Endothelial cell of umbilical vein (primary cell): ENCODE results near the gene TMEM209. TPM values are rescaled to one million over a fixed set of nuclear protein-coding genes. Genes with fewer than 3 reads are reported as not detected.

Source experiments
- BruUV-seq: library from RNA; stranded (reverse); fragments of 400-500 nt; replicated peaks from 2 replicates; lab custom pipeline; 2021; lab: Mats Ljungman, UMichigan
- CTCF ChIA-PET: fragments of 300-600, 350-600 bp; sonication (Branson Sonifier 250); formaldehyde crosslinking; loops from one replicate; lab custom pipeline; 2021; ENCODE audit warnings: antibody characterized with exemption, inconsistent platforms; lab: Charles Lee
- POLR2A ChIA-PET: fragments of 300-600, 350-600 bp; sonication (Branson Sonifier 250); formaldehyde crosslinking; loops from one replicate; lab custom pipeline; 2021; ENCODE audit warnings: antibody characterized with exemption, inconsistent platforms; lab: Charles Lee
- DNase-seq: peaks from one replicate; pipeline ENCODE4 v3.0.0-alpha.2; 2011; ENCODE audit warnings: low read depth, low spot score
- FAIRE-seq: peaks from 2 replicates; lab custom pipeline; 2011; peaks lifted over from hg19 to GRCh38; lab: Jason Lieb, UNC
- H2AFZ ChIP-seq: 2 replicates; pipeline ENCODE4 v1.6.0; 2012; ENCODE audit warnings: low read depth, low read length, control low read depth, inconsistent platforms
- H3K27ac ChIP-seq: 2 replicates; pipeline ENCODE4 v1.5.1; 2011; ENCODE audit warnings: low read depth, mild to moderate bottlenecking, control low read depth, low read length, moderate library complexity; ENCODE audit not compliant: insufficient read depth
- H3K27me3 ChIP-seq, 2 experiments: 2 replicates each; pipeline versions ENCODE4 v1.6.0 to v1.6.1; 2011; ENCODE audit warnings: low read length in 2 of 2, mixed read lengths in 1 of 2; ENCODE audit not compliant: control insufficient read depth in 2 of 2, insufficient read depth in 2 of 2
- H3K36me3 ChIP-seq, 2 experiments: 2 replicates in 1 of 2; 3 replicates in 1 of 2; pipeline ENCODE4 v1.5.1; 2011; ENCODE audit warnings: low read length in 2 of 2, mild to moderate bottlenecking in 1 of 2, moderate library complexity in 1 of 2; ENCODE audit not compliant: control insufficient read depth in 2 of 2, insufficient read depth in 2 of 2; ENCODE audit errors: extremely low read depth in 1 of 2
- H3K4me1 ChIP-seq: 3 replicates; pipeline ENCODE4 v1.5.1; 2011; ENCODE audit warnings: mild to moderate bottlenecking, low read length; ENCODE audit not compliant: control insufficient read depth, insufficient read depth; ENCODE audit errors: extremely low read depth
- H3K4me2 ChIP-seq: 2 replicates; pipeline ENCODE4 v1.6.1; 2011; ENCODE audit warnings: low read length, control low read depth, mixed read lengths; ENCODE audit not compliant: insufficient read depth
- H3K4me3 ChIP-seq, 3 experiments: fragments of 200-600 bp in 1 of 3; sonication (generic), shearing (Covaris generic) in 1 of 3; replicated peaks in 1 of 3; 2 replicates each; pipeline ENCODE4 v1.5.1; 2011 to 2016; ENCODE audit warnings: control low read depth in 3 of 3, low read length in 3 of 3, mild to moderate bottlenecking in 2 of 3, inconsistent platforms in 1 of 3, low read depth in 1 of 3, moderate library complexity in 1 of 3; ENCODE audit not compliant: insufficient read depth in 1 of 3
- H3K79me2 ChIP-seq: 2 replicates; pipeline ENCODE4 v1.6.0; 2012; ENCODE audit warnings: low read length, inconsistent platforms; ENCODE audit not compliant: control insufficient read depth, insufficient read depth
- H3K9ac ChIP-seq: replicated peaks from 2 replicates; pipeline ENCODE3; 2011; ENCODE audit warnings: low read length, control low read depth; ENCODE audit not compliant: insufficient read depth; ENCODE audit errors: extremely low read depth
- H3K9me1 ChIP-seq: replicated peaks from 3 replicates; pipeline ENCODE4 v1.6.0; 2011; ENCODE audit warnings: mild to moderate bottlenecking, low read length; ENCODE audit not compliant: control insufficient read depth, insufficient read depth; ENCODE audit errors: extremely low read depth
- H3K9me3 ChIP-seq: replicated peaks from 2 replicates; pipeline ENCODE4 v1.5.1; 2012; ENCODE audit warnings: low read length, inconsistent platforms; ENCODE audit not compliant: control insufficient read depth, insufficient read depth
- H4K20me1 ChIP-seq: replicated peaks from 2 replicates; pipeline ENCODE3; 2011; ENCODE audit warnings: mild to moderate bottlenecking, low read length; ENCODE audit not compliant: control insufficient read depth, insufficient read depth; ENCODE audit errors: extremely low read depth
- EZH2 ChIP-seq: IDR thresholded peaks from 2 replicates; pipeline ENCODE4 v1.6.1; 2012; ENCODE audit warnings: borderline replicate concordance, low read depth, mild to moderate bottlenecking, moderate library complexity, low read length, inconsistent platforms; ENCODE audit not compliant: severe bottlenecking
- FOS ChIP-seq: IDR thresholded peaks from 2 replicates; pipeline ENCODE4 v1.6.1; 2011; ENCODE audit warnings: mild to moderate bottlenecking, low read length, moderate library complexity, borderline replicate concordance; ENCODE audit not compliant: insufficient read depth
- GATA2 ChIP-seq: IDR thresholded peaks from 2 replicates; pipeline ENCODE4 v1.7.0; 2011; ENCODE audit warnings: low read depth, mild to moderate bottlenecking, moderate library complexity, mixed read lengths, low read length; ENCODE audit not compliant: insufficient read length, insufficient read depth
- JUN ChIP-seq: IDR thresholded peaks from 2 replicates; pipeline ENCODE4 v1.6.1; 2011; ENCODE audit warnings: borderline replicate concordance, low read depth; ENCODE audit not compliant: insufficient read length, insufficient read depth
- MYC ChIP-seq: IDR thresholded peaks from one replicate; pipeline ENCODE4 v1.6.1; 2011; ENCODE audit warnings: mild to moderate bottlenecking, low read depth, low read length
- POLR2A ChIP-seq: IDR thresholded peaks from 2 replicates; pipeline ENCODE4 v1.6.1; 2012; ENCODE audit warnings: low read depth, mild to moderate bottlenecking, control low read depth, low read length
- POLR2AphosphoS5 ChIP-seq: IDR thresholded peaks from 2 replicates; pipeline ENCODE4 v1.6.1; 2012; ENCODE audit warnings: low read depth, mild to moderate bottlenecking, control low read depth, low read length, moderate library complexity; ENCODE audit not compliant: insufficient read depth
- dilution Hi-C: fragments of 300-500 bp; cut with MboI; formaldehyde crosslinking; loops from one replicate; pipeline ENCODE4 v1.15.0; 2019; ENCODE audit warnings: low sequenced_read_pairs; ENCODE audit not compliant: extremely low pct_ligation_motif_present
- intact Hi-C: fragments of 100-400 bp; cut with micrococcal nuclease; formaldehyde crosslinking; loops from one replicate; pipeline ENCODE4 v1.10.0; 2022
- polyA plus RNA-seq, 4 experiments: library from polyadenylated mRNA; depleted of rRNA in 3 of 4; stranded (reverse) in 3 of 4; unstranded in 1 of 4; fragments of >200 nt; gene quantifications; 2 replicates each; pipeline versions ENCODE4 v1.2.1 to v1.2.3, GENCODE V29; 2011 to 2012; ENCODE audit warnings: missing spikeins in 1 of 4
- total RNA-seq: library from RNA; stranded (reverse); gene quantifications from 2 replicates; pipeline ENCODE4 v1.2.3, GENCODE V29; 2021
- TF ChIP-seq, protein P1 (sequence below), 2 donors: IDR thresholded peaks; 1 replicate in 1 of 2; 2 replicates in 1 of 2; pipeline ENCODE4 v1.5.1; 2011; ENCODE audit warnings: low read length in 2 of 2, mild to moderate bottlenecking in 2 of 2, moderate library complexity in 2 of 2, control low read depth in 1 of 2, inconsistent platforms in 1 of 2, low read depth in 1 of 2; ENCODE audit not compliant: insufficient read depth in 1 of 2; ENCODE audit errors: extremely low read depth in 1 of 2
- TF ChIP-seq, protein P2 (sequence below): IDR thresholded peaks from 2 replicates; pipeline ENCODE4 v1.6.1; 2011; ENCODE audit not compliant: insufficient read depth, insufficient read length

Gene TMEM209
- total and polyA plus RNA-seq, 2 donors (not counting 3 experiments of a cell fraction or from before 2014, with no cell fraction given), result 13.0 to 16.6 TPM

DNA sequence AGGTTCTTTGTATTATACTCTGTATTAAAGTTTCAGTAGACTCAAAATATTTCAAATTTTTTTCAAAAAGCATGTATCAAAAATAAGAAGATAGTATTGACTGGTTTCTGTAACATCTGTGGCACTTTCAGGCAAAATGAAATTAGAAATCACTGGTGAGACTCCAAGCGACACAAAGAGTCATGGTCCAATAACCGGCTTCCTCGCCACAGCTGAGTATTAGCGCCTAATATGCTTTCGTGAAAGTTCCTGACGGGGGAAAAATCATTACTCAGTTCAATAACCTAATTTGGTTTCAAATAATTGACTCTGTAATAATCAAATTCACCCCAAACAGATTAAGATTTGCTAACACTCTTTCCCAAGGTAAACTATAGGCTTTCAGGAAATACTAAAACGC lies 13.4 kb downstream of the TMEM209 start:
- H3K36me3 ChIP-seq, result no peaks in the 10 kb centered on the region
- H3K4me3 ChIP-seq, result no peak overlapping the region
- POLR2A ChIA-PET, result no interaction called here
- dilution Hi-C loops, result no loop called here
- no peak overlapping the region for H3K4me2 ChIP-seq
- H3K27me3 ChIP-seq, result no peaks in the 10 kb centered on the region
- no peak overlapping the region for H3K27ac ChIP-seq
- H2AFZ ChIP-seq, result no peak overlapping the region
- H4K20me1 ChIP-seq, result no peaks in the 10 kb centered on the region
- TF ChIP-seq GATA2, result no peak
- no peak for TF ChIP-seq JUN
- no peak for TF ChIP-seq EZH2
- TF ChIP-seq, protein P1, sequence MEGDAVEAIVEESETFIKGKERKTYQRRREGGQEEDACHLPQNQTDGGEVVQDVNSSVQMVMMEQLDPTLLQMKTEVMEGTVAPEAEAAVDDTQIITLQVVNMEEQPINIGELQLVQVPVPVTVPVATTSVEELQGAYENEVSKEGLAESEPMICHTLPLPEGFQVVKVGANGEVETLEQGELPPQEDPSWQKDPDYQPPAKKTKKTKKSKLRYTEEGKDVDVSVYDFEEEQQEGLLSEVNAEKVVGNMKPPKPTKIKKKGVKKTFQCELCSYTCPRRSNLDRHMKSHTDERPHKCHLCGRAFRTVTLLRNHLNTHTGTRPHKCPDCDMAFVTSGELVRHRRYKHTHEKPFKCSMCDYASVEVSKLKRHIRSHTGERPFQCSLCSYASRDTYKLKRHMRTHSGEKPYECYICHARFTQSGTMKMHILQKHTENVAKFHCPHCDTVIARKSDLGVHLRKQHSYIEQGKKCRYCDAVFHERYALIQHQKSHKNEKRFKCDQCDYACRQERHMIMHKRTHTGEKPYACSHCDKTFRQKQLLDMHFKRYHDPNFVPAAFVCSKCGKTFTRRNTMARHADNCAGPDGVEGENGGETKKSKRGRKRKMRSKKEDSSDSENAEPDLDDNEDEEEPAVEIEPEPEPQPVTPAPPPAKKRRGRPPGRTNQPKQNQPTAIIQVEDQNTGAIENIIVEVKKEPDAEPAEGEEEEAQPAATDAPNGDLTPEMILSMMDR (IDR thresholded peaks at IDR 0.05; ENCODE audit: extremely low read depth in 1 of 2, insufficient read depth in 1 of 2, low read depth in 1 of 2, low read length in 2 of 2), result no peak
- TF ChIP-seq POLR2A, result no peak
- no peak for TF ChIP-seq MYC
- TF ChIP-seq, protein P2, sequence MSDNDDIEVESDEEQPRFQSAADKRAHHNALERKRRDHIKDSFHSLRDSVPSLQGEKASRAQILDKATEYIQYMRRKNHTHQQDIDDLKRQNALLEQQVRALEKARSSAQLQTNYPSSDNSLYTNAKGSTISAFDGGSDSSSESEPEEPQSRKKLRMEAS, result no peak
- no peak for TF ChIP-seq FOS
- no peak for TF ChIP-seq POLR2AphosphoS5
- FAIRE-seq (no peak), DNase-seq (no peak)
- H3K9me3 ChIP-seq, result no peaks in the 10 kb centered on the region
- intact Hi-C loops, result no loop called here
- H3K4me1 ChIP-seq, result no peaks in the 10 kb centered on the region
- CTCF ChIA-PET, result no interaction called here
- BruUV-seq, result no TSS peak
- no peak overlapping the region for H3K9ac ChIP-seq
- no peaks in the 10 kb centered on the region for H3K79me2 ChIP-seq
- no peaks in the 10 kb centered on the region for H3K9me1 ChIP-seq
